Progenitor cell of endocrine pancreas (in vitro differentiated cells): ENCODE measurements around the gene MCTP1. TPM values are rescaled to one million over a fixed set of nuclear protein-coding genes. Genes with fewer than 3 reads are reported as not detected.
A peak's percentile ranks its signal among the peaks of the same experiment; 100 is the strongest.

Experiments
- DNase-seq: peaks from one replicate; pipeline ENCODE4 v3.0.0; 2021; ENCODE audit warnings: low spot score; ENCODE audit not compliant: unreplicated experiment
- H3K27ac Mint-ChIP-seq: 2 replicates; pipeline ENCODE4 v1.8.0; 2021; ENCODE audit warnings: mild to moderate bottlenecking, moderate library complexity, mixed read lengths
- H3K27me3 Mint-ChIP-seq: 2 replicates; pipeline ENCODE4 v1.8.0; 2021; ENCODE audit warnings: mixed read lengths
- H3K36me3 Mint-ChIP-seq: 2 replicates; pipeline ENCODE4 v1.8.0; 2022; ENCODE audit warnings: mixed read lengths; ENCODE audit not compliant: insufficient read depth
- H3K4me1 Mint-ChIP-seq: 2 replicates; pipeline ENCODE4 v1.8.0; 2021; ENCODE audit warnings: low read depth, mixed read lengths
- H3K4me3 Mint-ChIP-seq: 2 replicates; pipeline ENCODE4 v1.8.0; 2021; ENCODE audit warnings: low read depth, mild to moderate bottlenecking, moderate library complexity, mixed read lengths
- H3K9me3 Mint-ChIP-seq: 2 replicates; pipeline ENCODE4 v1.8.0; 2021; ENCODE audit warnings: low read depth, mixed read lengths
- CTCF ChIP-seq: fragments of 200-600 bp; sonication (generic); IDR thresholded peaks from one replicate; pipeline ENCODE4 v1.5.0; 2021; ENCODE audit warnings: antibody characterized with exemption, mild to moderate bottlenecking; ENCODE audit not compliant: unreplicated experiment
- total RNA-seq: library from RNA; stranded (reverse); gene quantifications from 2 replicates; pipeline ENCODE4 v1.2.1, GENCODE V29; 2021

MCTP1 gene
- total RNA-seq, 1 donor from 2014 or later, result 1.7 TPM

GRCh38 chr5:94698197-94698596, 586.7 kb downstream of the MCTP1 start:
- H3K4me3 Mint-ChIP-seq, result no peak overlapping the region
- no peaks in the 10 kb centered on the region for H3K9me3 Mint-ChIP-seq
- no peak overlapping the region for H3K27ac Mint-ChIP-seq
- no peaks in the 10 kb centered on the region for H3K27me3 Mint-ChIP-seq
- peaks cover 8% of the 10 kb centered on the region for H3K36me3 Mint-ChIP-seq
- H3K4me1 Mint-ChIP-seq, result peaks cover 24% of the 10 kb centered on the region
- TF ChIP-seq CTCF, result no peak
- DNase-seq, result no peak

- no peaks in the 10 kb centered on the region for H3K9me3 Mint-ChIP-seq
- H3K4me3 Mint-ChIP-seq, result no peak overlapping the region
Observed at GRCh38 chr5:94694671-94695070, 590.2 kb downstream of the MCTP1 start.

GRCh38 chr5:94693845-94694370, 591.0 kb downstream of the MCTP1 start:
- peaks cover 15% of the 10 kb centered on the region for H3K4me1 Mint-ChIP-seq
- no peak overlapping the region for H3K27ac Mint-ChIP-seq
- TF ChIP-seq CTCF, result no peak
- H3K4me3 Mint-ChIP-seq, result no peak overlapping the region
- peaks cover 1% of the 10 kb centered on the region for H3K36me3 Mint-ChIP-seq
- no peaks in the 10 kb centered on the region for H3K9me3 Mint-ChIP-seq
- H3K27me3 Mint-ChIP-seq, result no peaks in the 10 kb centered on the region
- no peak for DNase-seq

More at GRCh38 chr5:94694671-94695070, 590.2 kb downstream of the MCTP1 start:
- Mint-ChIP-seq H3K27me3 (no peaks in the 10 kb centered on the region), H3K36me3 (no peaks in the 10 kb centered on the region), H3K27ac (no peak overlapping the region), H3K4me1 (peaks cover 20% of the 10 kb centered on the region)
- TF ChIP-seq CTCF, result no peak
- no peak for DNase-seq

- Mint-ChIP-seq H3K9me3 (no peaks in the 10 kb centered on the region), H3K4me1 (peaks cover 12% of the 10 kb centered on the region), H3K27ac (no peak overlapping the region), H3K27me3 (no peaks in the 10 kb centered on the region), H3K4me3 (no peak overlapping the region), H3K36me3 (peaks cover 3% of the 10 kb centered on the region)
- DNase-seq, result no peak
- TF ChIP-seq CTCF, result peak; percentile 58
Observed at GRCh38 chr5:94693043-94693822, 591.7 kb downstream of the MCTP1 start.

GRCh38 chr5:94692581-94692980, 592.3 kb downstream of the MCTP1 start:
- no peak overlapping the region for H3K27ac Mint-ChIP-seq
- peaks cover 3% of the 10 kb centered on the region for H3K36me3 Mint-ChIP-seq
- H3K27me3 Mint-ChIP-seq, result no peaks in the 10 kb centered on the region
- H3K9me3 Mint-ChIP-seq, result no peaks in the 10 kb centered on the region
- no peak overlapping the region for H3K4me3 Mint-ChIP-seq
- H3K4me1 Mint-ChIP-seq, result peaks cover 8% of the 10 kb centered on the region
- no peak for TF ChIP-seq CTCF
- DNase-seq, result no peak
